Vagina (tissue), 2 donors: Measurements from ENCODE around the gene SMG6. TPM values are rescaled to one million over a fixed set of nuclear protein-coding genes. Genes with fewer than 3 reads are reported as not detected.

ENCODE experiments used
- DNase-seq, 2 donors: peaks; one replicate each; pipeline ENCODE4 v3.0.0-alpha.2; 2017; ENCODE audit errors: extremely low spot score in 2 of 2
- H3K27ac ChIP-seq: fragments of 200-600 bp; sonication (generic); one replicate; pipeline ENCODE4 v1.5.1; 2019
- H3K27me3 ChIP-seq: fragments of 200-600 bp; sonication (generic); one replicate; pipeline ENCODE4 v1.5.1; 2019
- H3K36me3 ChIP-seq, 2 donors: fragments of 200-600 bp; sonication (generic); one replicate each; pipeline ENCODE4 v1.5.1; 2017 to 2019
- H3K4me1 ChIP-seq: fragments of 200-600 bp; sonication (generic); one replicate; pipeline ENCODE4 v1.5.1; 2019
- H3K4me3 ChIP-seq, 2 donors: fragments of 200-600 bp; sonication (generic); 1 replicate in 1 of 2; 2 replicates in 1 of 2; pipeline ENCODE4 v1.5.1; 2016 to 2019
- H3K9me3 ChIP-seq: fragments of 200-600 bp; sonication (generic); one replicate; pipeline ENCODE4 v1.5.1; 2019
- POLR2A ChIP-seq, 2 donors: fragments of 450-650 bp; IDR thresholded peaks; one replicate each; pipeline ENCODE4 v1.6.1; 2017; ENCODE audit warnings: antibody characterized with exemption in 2 of 2, mild to moderate bottlenecking in 2 of 2, moderate library complexity in 2 of 2
- POLR2AphosphoS5 ChIP-seq, 2 donors: sonication (generic); formaldehyde crosslinking; IDR thresholded peaks; one replicate each; pipeline ENCODE4 v1.9.0; 2017; ENCODE audit warnings: antibody characterized with exemption in 2 of 2, mild to moderate bottlenecking in 2 of 2, low read depth in 1 of 2; ENCODE audit not compliant: insufficient read depth in 1 of 2
- intact Hi-C: fragments of 100-400 bp; cut with DNase I; formaldehyde crosslinking; loops from one replicate; pipeline ENCODE4 v1.15.1; 2023
- total RNA-seq: library from RNA; depleted of rRNA; stranded (reverse); fragments of >200 nt; gene quantifications from one replicate; pipeline ENCODE4 v1.2.3, GENCODE V29; 2016
- TF ChIP-seq, protein P1 (sequence below), 3 experiments: fragments of 450-650 bp in 2 of 3; fragments of 200-600 bp in 1 of 3; sonication (generic) in 1 of 3; IDR thresholded peaks; one replicate each; pipeline ENCODE4 v1.5.1; 2017 to 2019; ENCODE audit warnings: antibody characterized with exemption in 3 of 3, mild to moderate bottlenecking in 2 of 3, moderate library complexity in 2 of 3

SMG6 gene
- total RNA-seq, 1 donor from 2014 or later, result 46.2 TPM

DNA sequence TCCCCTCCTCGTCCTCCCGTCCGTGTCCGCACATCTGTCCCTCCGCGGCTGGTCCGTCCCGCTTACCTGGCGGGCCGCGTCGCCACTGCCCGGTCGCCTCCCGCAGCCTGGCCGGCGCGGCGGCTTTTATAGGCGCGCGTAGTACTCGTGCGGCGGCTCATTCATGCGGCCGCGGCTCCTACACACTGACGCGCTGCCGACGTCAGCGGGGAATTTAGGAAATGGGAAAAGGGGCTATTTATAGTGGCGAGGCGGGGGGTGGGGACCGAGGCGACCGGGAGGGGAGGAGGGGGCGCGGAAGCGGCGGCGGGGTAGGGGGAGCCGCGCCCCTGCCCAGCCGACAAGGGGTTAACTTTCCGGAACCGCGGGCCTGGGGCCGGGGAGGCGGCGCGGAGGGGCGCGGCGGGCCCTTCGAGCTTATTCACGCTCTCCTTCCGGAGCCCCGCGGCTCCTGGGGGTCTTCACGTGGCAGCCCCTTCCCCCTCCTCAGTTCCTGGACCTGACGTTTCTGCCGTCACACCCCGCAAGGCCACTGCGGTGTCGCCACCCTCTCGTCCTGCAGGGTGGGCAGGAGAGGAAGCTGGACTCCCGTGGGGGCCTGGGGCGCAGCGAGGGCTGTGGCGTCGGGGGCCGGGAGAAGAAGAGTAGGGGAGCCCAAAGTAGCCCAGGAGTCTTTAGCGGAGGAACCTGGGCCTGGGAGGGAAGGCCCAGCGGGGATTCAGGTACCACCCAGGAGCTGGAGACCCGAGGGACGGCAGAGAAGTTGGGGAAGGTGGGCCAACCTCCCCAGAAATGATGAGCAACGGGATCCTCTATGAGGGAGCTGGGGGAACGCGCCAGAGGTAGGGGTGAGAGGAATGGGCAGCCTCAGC lies 252.3 kb downstream of the SMG6 start:
- TF ChIP-seq POLR2AphosphoS5 (IDR thresholded peaks at IDR 0.05; ENCODE audit: insufficient read depth in 1 of 2, low read depth in 1 of 2) (no peak), POLR2A (IDR thresholded peaks at IDR 0.05) (no peak)
- TF ChIP-seq, protein P1, sequence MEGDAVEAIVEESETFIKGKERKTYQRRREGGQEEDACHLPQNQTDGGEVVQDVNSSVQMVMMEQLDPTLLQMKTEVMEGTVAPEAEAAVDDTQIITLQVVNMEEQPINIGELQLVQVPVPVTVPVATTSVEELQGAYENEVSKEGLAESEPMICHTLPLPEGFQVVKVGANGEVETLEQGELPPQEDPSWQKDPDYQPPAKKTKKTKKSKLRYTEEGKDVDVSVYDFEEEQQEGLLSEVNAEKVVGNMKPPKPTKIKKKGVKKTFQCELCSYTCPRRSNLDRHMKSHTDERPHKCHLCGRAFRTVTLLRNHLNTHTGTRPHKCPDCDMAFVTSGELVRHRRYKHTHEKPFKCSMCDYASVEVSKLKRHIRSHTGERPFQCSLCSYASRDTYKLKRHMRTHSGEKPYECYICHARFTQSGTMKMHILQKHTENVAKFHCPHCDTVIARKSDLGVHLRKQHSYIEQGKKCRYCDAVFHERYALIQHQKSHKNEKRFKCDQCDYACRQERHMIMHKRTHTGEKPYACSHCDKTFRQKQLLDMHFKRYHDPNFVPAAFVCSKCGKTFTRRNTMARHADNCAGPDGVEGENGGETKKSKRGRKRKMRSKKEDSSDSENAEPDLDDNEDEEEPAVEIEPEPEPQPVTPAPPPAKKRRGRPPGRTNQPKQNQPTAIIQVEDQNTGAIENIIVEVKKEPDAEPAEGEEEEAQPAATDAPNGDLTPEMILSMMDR (IDR thresholded peaks at IDR 0.05), result no peak
- H3K4me1 ChIP-seq, result peaks cover 53% of the 10 kb centered on the region
- peaks cover 6% of the 10 kb centered on the region for H3K27me3 ChIP-seq

DNA sequence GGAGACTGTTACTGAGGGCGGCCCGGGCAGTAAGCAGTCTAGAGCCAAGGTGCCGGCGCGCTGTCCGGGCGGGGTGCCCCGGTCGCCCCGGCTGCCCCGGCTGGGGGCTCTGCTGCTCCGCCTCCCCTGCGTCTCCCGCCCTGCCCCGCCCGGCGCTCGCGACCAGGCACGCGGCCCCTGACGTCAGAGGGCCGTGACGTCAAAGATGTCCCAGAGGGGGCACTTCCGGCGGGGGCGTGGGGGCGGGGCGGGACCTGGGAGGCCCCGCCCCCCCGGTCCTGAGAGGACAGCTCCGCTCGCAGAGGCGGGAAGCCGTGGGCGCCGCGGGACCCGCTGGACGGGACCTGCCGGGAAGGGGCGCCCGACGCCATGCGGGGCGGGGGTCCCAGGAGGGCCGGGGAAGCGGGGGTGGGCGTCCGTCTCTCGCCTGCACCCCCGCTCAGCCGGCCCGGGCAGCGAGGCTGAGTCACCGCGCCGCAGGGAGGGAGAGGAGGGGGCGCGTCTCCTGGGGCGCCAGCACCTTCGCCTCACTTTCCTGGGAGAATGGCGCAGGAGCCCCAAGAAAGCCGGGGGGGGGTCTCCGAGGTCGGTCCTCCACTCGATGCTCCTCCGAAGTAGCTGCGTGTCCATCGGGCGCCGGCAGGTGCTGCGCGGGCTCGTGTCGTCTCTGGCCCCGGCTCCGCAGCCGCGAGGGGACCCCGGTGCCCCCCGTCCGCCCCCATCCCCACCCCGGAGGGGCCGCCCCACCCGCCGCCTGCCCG lies 253.1 kb downstream of the SMG6 start:
- H3K4me1 ChIP-seq, result peaks cover 52% of the 10 kb centered on the region
- H3K9me3 ChIP-seq, result no peaks in the 10 kb centered on the region
- DNase-seq, result no peak
- no peaks in the 10 kb centered on the region for H3K36me3 ChIP-seq
- peak overlapping the region; percentile 24 for H3K27ac ChIP-seq
- H3K4me3 ChIP-seq, result peak overlapping the region; percentile 57 to 95
- intact Hi-C loops, result loop anchor here (10.0 kb wide), 1 partner anchor 344 kb away; no protein-coding TSS in a partner anchor
- TF ChIP-seq, protein P1 (IDR thresholded peaks at IDR 0.05), result no peak
- TF ChIP-seq POLR2A (IDR thresholded peaks at IDR 0.05) (no peak), POLR2AphosphoS5 (IDR thresholded peaks at IDR 0.05; ENCODE audit: insufficient read depth in 1 of 2, low read depth in 1 of 2) (no peak)
- peaks cover 6% of the 10 kb centered on the region for H3K27me3 ChIP-seq

More for the DNA sequence above, 252.3 kb downstream of the SMG6 start:
- intact Hi-C loops, result loop anchor here (10.0 kb wide), 1 partner anchor 344 kb away; no protein-coding TSS in a partner anchor
- Histone ChIP-seq H3K4me3 (peak overlapping the region; percentile 57 to 95), H3K9me3 (no peaks in the 10 kb centered on the region), H3K27ac (peak overlapping the region; percentile 24), H3K36me3 (no peaks in the 10 kb centered on the region)
- no peak for DNase-seq

DNA sequence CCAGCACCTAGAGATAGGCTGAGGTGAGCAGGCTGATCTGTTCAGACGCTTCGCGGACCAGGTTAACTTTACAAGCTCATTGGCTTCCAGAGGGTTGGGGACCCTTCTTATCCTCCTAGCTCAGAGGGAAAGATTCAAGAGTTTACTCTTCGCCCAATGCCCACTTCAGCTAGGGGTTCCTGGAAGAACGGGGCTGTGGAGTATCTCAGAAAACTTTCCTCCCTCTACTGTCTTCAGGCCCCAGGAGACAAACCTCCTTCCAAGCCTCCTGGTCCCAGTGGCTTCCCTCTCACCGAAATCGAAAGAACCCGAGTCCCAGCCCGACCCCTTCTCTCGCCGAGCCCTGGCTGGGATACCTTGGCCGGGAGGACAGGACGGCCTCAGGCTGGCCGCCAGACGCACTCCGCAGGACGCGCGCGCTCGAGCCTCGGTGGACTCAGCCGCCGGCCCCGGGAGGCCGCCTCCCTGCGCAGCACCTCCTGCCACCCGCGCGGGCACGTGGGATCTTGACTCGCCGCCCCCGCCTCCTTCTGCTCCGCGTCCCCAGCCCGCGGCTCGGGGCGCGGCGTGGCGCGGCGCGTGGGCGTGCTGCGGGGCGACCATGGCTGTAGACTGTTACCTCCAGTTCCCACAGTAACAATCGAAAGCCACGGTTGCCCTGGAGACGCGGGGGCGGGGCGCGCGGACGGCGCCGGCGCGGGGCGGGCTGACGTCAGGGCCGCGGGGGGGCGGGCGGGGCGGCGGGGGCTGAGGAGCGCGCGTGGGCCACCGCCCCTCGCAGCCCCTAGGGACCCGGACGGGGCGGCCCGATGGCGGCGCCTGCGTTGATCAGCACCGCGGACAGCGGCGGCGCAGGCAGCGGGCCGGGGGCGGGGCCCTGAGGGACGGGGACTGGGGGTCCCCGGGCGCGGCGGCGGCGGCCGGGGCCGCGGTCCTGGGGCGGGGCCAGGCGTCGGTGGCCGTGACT lies 254.0 kb downstream of the SMG6 start:
- H3K36me3 ChIP-seq, result no peaks in the 10 kb centered on the region
- H3K27ac ChIP-seq, result peak overlapping the region; percentile 27
- no peaks in the 10 kb centered on the region for H3K9me3 ChIP-seq
- TF ChIP-seq, protein P1 (IDR thresholded peaks at IDR 0.05), result no peak
- TF ChIP-seq POLR2A (IDR thresholded peaks at IDR 0.05), result no peak
- no peak for TF ChIP-seq POLR2AphosphoS5 (IDR thresholded peaks at IDR 0.05; ENCODE audit: insufficient read depth in 1 of 2, low read depth in 1 of 2)
- no peaks in the 10 kb centered on the region for H3K27me3 ChIP-seq
- DNase-seq, result no peak
- intact Hi-C loops, result loop anchor here (10.0 kb wide), 1 partner anchor 345 kb away; no protein-coding TSS in a partner anchor
- peak overlapping the region; percentile 57 to 95 for H3K4me3 ChIP-seq
- peaks cover 43% of the 10 kb centered on the region for H3K4me1 ChIP-seq

DNA sequence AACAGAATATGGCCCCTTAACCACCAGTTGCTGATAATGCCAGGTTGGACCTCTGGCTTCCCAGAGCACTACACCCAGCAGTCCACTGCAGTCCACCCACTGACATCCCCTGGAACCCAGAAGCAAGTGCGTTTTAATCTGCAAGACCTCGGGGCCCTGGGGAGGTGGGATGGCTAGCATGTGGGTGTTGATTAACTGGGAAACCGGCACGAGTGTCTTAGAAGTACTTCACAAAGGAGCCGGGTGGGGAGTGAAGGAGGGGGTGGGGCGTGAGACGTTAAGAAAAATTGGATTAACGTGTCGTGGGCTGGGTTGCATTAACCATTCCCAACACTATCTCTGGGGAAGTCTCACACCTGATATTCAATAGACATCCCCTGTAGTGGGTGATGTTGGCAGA lies 254.8 kb downstream of the SMG6 start:
- TF ChIP-seq POLR2AphosphoS5 (IDR thresholded peaks at IDR 0.05; ENCODE audit: insufficient read depth in 1 of 2, low read depth in 1 of 2) (no peak), POLR2A (IDR thresholded peaks at IDR 0.05) (no peak)
- TF ChIP-seq, protein P1 (IDR thresholded peaks at IDR 0.05), result no peak
- Histone ChIP-seq H3K36me3 (no peaks in the 10 kb centered on the region), H3K9me3 (no peaks in the 10 kb centered on the region), H3K27ac (no peak overlapping the region), H3K27me3 (no peaks in the 10 kb centered on the region), H3K4me3 (peak overlapping the region in 1 of 2 donors; percentile 95), H3K4me1 (peaks cover 35% of the 10 kb centered on the region)
- DNase-seq, result no peak
- intact Hi-C loops, result no loop called here
